Retinal pigment epithelial cell (primary cell): ENCODE results near the gene THRSP.
"Not testable (repeated sequence)": the region's sequence is repeated elsewhere in the genome, so short reads cannot be mapped to it uniquely, and the experiment has no call there.

Experiments used
- DNase-seq: peaks from one replicate; pipeline ENCODE4 v3.0.0-alpha.2; 2010; ENCODE audit warnings: low read depth
- H3K4me3 ChIP-seq: 2 replicates; pipeline ENCODE4 v1.5.1; 2011; ENCODE audit warnings: mild to moderate bottlenecking, low read length, control low read depth, moderate library complexity
- TF ChIP-seq, protein P1 (sequence below): conservative IDR thresholded peaks from 2 replicates; pipeline ENCODE4 v1.5.1; 2011; ENCODE audit warnings: low read depth, low read length, control low read depth, inconsistent platforms

The THRSP gene, protein sequence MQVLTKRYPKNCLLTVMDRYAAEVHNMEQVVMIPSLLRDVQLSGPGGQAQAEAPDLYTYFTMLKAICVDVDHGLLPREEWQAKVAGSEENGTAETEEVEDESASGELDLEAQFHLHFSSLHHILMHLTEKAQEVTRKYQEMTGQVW

GRCh38 chr11:78063440-78064181, at the start of gene THRSP:
Gene THRSP, plus strand, starts transcription at chr11:78063861. Its CDS starts 21 bp downstream, at chr11:78063882.
- no peak for DNase-seq
- TF ChIP-seq, protein P1, sequence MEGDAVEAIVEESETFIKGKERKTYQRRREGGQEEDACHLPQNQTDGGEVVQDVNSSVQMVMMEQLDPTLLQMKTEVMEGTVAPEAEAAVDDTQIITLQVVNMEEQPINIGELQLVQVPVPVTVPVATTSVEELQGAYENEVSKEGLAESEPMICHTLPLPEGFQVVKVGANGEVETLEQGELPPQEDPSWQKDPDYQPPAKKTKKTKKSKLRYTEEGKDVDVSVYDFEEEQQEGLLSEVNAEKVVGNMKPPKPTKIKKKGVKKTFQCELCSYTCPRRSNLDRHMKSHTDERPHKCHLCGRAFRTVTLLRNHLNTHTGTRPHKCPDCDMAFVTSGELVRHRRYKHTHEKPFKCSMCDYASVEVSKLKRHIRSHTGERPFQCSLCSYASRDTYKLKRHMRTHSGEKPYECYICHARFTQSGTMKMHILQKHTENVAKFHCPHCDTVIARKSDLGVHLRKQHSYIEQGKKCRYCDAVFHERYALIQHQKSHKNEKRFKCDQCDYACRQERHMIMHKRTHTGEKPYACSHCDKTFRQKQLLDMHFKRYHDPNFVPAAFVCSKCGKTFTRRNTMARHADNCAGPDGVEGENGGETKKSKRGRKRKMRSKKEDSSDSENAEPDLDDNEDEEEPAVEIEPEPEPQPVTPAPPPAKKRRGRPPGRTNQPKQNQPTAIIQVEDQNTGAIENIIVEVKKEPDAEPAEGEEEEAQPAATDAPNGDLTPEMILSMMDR, result no peak
- H3K4me3 ChIP-seq, result no peak within 1 kb of the TSS

DNA sequence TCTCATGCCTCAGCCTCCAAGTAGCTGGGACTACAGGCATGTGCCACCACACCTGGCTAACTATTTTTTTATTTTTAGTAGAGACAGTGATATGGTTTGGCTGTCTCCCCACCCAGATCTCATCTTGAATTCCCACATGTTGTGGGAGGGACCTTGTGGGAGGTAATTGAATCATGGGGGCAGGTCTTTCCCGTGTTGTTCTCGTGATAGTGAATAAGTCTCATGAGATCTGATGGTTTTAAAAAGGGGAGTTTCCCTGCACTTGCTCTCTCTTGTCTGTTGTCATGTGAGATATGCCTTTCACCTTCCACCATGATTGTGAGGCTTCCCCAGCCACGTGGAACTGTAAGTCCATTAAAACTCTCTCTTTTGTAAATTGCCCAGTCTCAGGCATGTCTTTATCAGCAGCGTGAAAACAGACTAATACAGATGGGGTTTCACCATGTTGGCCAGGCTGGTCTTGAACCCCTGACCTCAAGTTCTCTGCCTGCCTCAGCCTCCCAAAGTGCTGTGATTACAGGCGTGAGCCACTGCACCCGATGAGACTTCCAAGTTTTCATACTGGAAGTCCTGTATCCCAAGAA, 48.6 kb upstream of the THRSP start:
- H3K4me3 ChIP-seq, DNase-seq: not testable (repeated sequence)

- TF ChIP-seq, protein P1, result no peak
- DNase-seq, result no peak
- no peak overlapping the region for H3K4me3 ChIP-seq
Measured at GRCh38 chr11:78015878-78016277, 47.8 kb upstream of the THRSP start.

- TF ChIP-seq, protein P1, result no peak
- no peak for DNase-seq
Measured at GRCh38 chr11:78019808-78020207, 43.9 kb upstream of the THRSP start.

GRCh38 chr11:78020246-78020645, 43.4 kb upstream of the THRSP start:
- no peak for DNase-seq
- no peak overlapping the region for H3K4me3 ChIP-seq
- TF ChIP-seq, protein P1, result no peak

More at GRCh38 chr11:78019808-78020207, 43.9 kb upstream of the THRSP start:
- H3K4me3 ChIP-seq, result no peak overlapping the region

DNA sequence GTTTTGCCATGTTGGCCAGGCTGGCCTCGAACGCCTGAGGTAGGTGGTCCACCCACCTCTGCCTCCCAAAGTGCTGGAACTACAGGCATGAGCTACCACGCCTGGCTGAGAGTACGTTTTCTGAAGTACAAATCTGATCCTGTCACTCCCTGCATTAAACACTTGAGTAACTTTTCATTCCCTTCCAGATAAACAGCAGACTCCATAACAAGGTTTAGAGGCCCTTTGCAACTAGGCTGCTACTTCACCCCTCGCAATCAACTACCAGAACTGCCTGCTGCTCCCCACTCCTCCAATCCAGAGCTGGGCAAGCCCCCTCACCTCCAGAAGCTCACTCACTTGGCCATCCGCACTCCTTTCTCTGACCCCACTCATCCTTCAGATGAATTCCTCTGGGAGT, 42.0 kb upstream of the THRSP start:
- H3K4me3 ChIP-seq, result no peak overlapping the region
- no peak for DNase-seq
- TF ChIP-seq, protein P1, result no peak

- DNase-seq, result no peak
- peak within 1 kb of the TSS; percentile 54 for H3K4me3 ChIP-seq
- TF ChIP-seq, protein P1, result no peak
Measured at GRCh38 chr11:78022397-78023396, 41.0 kb upstream of the THRSP start, which contains the start of gene KCTD14. Gene KCTD14, minus strand, starts transcription at chr11:78023276. Its CDS starts 27 bp downstream, at chr11:78023249.
